ENCODE measurements around the gene CACNB1. TPM values are rescaled to one million over a fixed set of nuclear protein-coding genes. Genes with fewer than 3 reads are reported as not detected.

The CACNB1 gene
- total and polyA plus RNA-seq, 2 experiments from 2014 or later = 27.6 to 41.6 TPM

GRCh38 chr17:39183720-39184119, 13.7 kb downstream of the CACNB1 start:
- no peak for TF ChIP-seq CTCF (IDR thresholded peaks at IDR 0.05; ENCODE audit: low read depth, low read length)
- no peaks in the 10 kb centered on the region for H3K27me3 ChIP-seq
- peaks cover 25% of the 10 kb centered on the region for H3K36me3 ChIP-seq
- no peak for DNase-seq (ENCODE audit: low read depth in 1 of 2, low spot score in 1 of 2)
- H3K4me1 ChIP-seq (ENCODE audit: low read depth) = no peaks in the 10 kb centered on the region
- no peaks in the 10 kb centered on the region for H3K9me3 ChIP-seq (ENCODE audit: low read depth)
- no peak overlapping the region for H3K4me3 ChIP-seq
- no peak overlapping the region for H3K27ac ChIP-seq

GRCh38 chr17:39183045-39183444, 14.4 kb downstream of the CACNB1 start:
- no peaks in the 10 kb centered on the region for H3K27me3 ChIP-seq
- no peak overlapping the region for H3K4me3 ChIP-seq
- H3K4me1 ChIP-seq (ENCODE audit: low read depth) = no peaks in the 10 kb centered on the region
- TF ChIP-seq CTCF (IDR thresholded peaks at IDR 0.05; ENCODE audit: low read depth, low read length) = no peak
- H3K9me3 ChIP-seq (ENCODE audit: low read depth) = no peaks in the 10 kb centered on the region
- H3K36me3 ChIP-seq = peaks cover 22% of the 10 kb centered on the region
- H3K27ac ChIP-seq = no peak overlapping the region
- no peak for DNase-seq (ENCODE audit: low read depth in 1 of 2, low spot score in 1 of 2)

GRCh38 chr17:39181303-39181702, 16.2 kb downstream of the CACNB1 start:
- Histone ChIP-seq H3K27ac (no peak overlapping the region), H3K4me1 (ENCODE audit: low read depth) (no peaks in the 10 kb centered on the region), H3K27me3 (no peaks in the 10 kb centered on the region), H3K4me3 (no peak overlapping the region), H3K9me3 (ENCODE audit: low read depth) (no peaks in the 10 kb centered on the region), H3K36me3 (peaks cover 6% of the 10 kb centered on the region)
- DNase-seq (ENCODE audit: low read depth in 1 of 2, low spot score in 1 of 2) = no peak
- TF ChIP-seq CTCF (IDR thresholded peaks at IDR 0.05; ENCODE audit: low read depth, low read length) = no peak

DNA sequence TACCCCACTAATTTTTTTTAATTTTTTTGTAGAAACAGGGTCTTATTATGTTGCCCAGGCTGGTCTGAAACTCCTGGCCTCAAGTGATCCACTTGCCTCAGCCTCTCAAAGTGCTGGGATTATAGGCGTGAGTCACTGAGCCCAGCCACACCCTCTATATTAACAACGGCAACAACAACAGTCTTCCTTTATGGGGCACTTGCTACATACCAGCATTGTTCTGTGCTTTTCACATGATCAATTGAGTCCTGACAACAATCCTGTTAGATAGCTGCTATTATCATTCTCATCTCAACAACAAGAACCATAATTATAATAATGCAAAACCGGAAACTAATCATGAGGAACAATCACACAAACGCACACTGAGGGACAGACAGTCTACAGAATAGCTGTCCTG, 18.9 kb downstream of the CACNB1 start:
- DNase-seq (ENCODE audit: low read depth in 1 of 2, low spot score in 1 of 2) = no peak
- H3K27me3 ChIP-seq = no peaks in the 10 kb centered on the region
- no peak overlapping the region for H3K27ac ChIP-seq
- no peaks in the 10 kb centered on the region for H3K36me3 ChIP-seq
- H3K9me3 ChIP-seq (ENCODE audit: low read depth) = no peaks in the 10 kb centered on the region
- no peak overlapping the region for H3K4me3 ChIP-seq
- TF ChIP-seq CTCF (IDR thresholded peaks at IDR 0.05; ENCODE audit: low read depth, low read length) = no peak
- H3K4me1 ChIP-seq (ENCODE audit: low read depth) = no peaks in the 10 kb centered on the region

GRCh38 chr17:39177256-39177655, 20.2 kb downstream of the CACNB1 start:
- DNase-seq (ENCODE audit: low read depth in 1 of 2, low spot score in 1 of 2) = peak; percentile 34
- Histone ChIP-seq H3K27ac (no peak overlapping the region), H3K27me3 (no peaks in the 10 kb centered on the region), H3K9me3 (ENCODE audit: low read depth) (no peaks in the 10 kb centered on the region), H3K36me3 (no peaks in the 10 kb centered on the region), H3K4me3 (no peak overlapping the region), H3K4me1 (ENCODE audit: low read depth) (no peaks in the 10 kb centered on the region)
- no peak for TF ChIP-seq CTCF (IDR thresholded peaks at IDR 0.05; ENCODE audit: low read depth, low read length)

DNA sequence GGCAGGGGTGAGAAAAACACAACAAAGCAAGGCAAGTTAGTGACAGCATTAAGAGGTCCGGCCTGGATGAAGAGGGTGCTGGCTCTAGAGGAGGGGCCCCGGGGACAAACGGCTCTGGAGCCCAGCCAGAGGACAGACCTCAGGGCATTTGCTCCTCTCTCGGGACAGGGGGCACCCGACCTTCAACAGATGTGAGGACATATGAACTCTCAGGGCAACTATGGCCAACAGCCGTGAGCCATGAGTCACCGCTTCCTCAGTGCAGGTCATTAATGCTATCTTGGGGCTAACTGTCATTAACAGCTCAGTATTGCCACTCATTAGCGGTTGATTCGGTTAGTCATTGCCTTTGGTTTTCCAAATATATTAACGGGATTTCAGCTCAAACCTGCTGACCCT, 21.8 kb downstream of the CACNB1 start:
- Histone ChIP-seq H3K27me3 (no peaks in the 10 kb centered on the region), H3K4me3 (no peak overlapping the region), H3K36me3 (no peaks in the 10 kb centered on the region), H3K27ac (no peak overlapping the region), H3K4me1 (ENCODE audit: low read depth) (no peaks in the 10 kb centered on the region), H3K9me3 (ENCODE audit: low read depth) (no peaks in the 10 kb centered on the region)
- no peak for TF ChIP-seq CTCF (IDR thresholded peaks at IDR 0.05; ENCODE audit: low read depth, low read length)
- no peak for DNase-seq (ENCODE audit: low read depth in 1 of 2, low spot score in 1 of 2)
